HG03520 (cell line): ENCODE results near the gene MYO9A.
"Not testable (repeated sequence)": the region's sequence is repeated elsewhere in the genome, so short reads cannot be mapped to it uniquely, and the experiment has no call there.

ENCODE experiments used
- ATAC-seq: cut with Tn5 transposase; IDR thresholded peaks from one replicate; pipeline ENCODE4 v1.9.1; 2021; ENCODE audit warnings: mild to moderate bottlenecking, moderate library complexity; ENCODE audit not compliant: unreplicated experiment

Gene MYO9A

DNA sequence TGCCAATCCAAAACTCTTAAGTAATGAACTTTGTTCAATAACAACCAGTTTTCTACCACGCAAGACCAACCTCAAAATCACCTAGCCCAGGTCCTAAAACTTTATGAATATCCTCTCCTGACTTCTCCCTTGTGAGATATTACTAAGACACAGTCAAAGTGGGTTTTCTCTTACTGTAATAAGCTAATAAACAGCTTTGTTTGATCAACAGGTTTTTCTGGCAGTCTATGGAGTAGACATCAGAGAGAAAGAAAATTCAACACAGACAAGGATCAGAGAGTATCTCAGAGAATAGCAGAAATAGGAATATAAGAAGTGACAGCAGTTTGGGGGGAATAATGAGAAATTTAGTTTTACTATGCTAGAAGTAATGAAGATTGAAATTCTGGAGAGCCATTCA lies 228.0 kb downstream of the MYO9A start:
- no peak for ATAC-seq

DNA sequence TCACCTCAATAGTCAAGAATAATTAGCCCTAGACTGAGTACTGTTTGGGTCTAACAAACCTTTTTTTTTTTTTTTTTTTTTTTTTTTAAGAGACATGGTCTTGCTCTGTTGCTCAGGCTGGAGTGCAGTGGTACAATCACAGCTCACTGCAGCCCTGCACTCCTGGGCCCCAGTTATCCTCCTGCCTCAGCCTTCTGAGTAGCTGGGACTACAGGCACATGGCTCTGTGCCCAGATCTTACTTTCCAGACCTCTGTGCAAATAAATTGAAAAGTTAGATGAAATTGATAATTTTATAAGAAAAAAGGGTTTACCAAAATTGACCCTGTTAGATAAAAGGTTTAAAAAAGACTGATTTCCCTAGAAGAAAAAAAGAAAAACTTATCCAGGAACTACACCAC lies 228.6 kb downstream of the MYO9A start:
- ATAC-seq, result no peak

DNA sequence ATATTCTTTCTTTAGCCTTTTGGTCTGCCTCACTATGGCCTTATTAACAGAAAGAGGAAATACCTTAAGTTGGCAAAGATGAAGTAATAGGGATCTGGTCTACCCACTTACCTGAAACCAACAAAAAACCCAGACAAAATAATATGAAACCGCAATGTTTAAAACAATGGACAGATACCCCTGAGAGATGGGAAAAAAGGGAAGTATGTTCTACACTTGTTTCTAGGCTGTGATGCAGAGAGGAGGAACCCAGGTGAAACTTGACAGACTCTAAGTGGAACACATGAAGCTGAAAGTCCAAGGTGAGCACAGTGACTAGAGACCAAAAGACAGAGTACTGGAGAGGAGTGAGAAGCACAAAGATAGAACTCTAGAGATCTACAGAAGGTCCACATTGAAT lies 229.2 kb downstream of the MYO9A start:
- no peak for ATAC-seq

DNA sequence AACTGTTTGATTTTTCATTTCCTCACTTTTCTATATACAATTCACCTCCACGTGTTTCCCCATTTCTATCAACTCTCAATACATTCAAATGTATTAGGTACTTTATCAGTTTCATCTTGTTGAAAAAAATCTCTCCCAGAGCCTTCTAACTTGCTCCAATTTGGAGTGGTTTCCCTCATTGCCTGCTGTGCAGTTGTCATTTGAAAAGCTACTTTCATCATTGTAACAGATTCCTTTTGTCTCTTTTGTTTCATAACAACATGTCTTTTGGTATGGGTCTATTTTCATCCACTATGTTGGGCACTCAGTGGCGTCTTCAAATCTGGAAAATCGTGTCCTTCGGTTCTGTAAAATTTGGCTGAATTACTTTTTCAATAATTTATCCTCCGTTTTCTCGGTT lies 232.6 kb downstream of the MYO9A start:
- no peak for ATAC-seq

DNA sequence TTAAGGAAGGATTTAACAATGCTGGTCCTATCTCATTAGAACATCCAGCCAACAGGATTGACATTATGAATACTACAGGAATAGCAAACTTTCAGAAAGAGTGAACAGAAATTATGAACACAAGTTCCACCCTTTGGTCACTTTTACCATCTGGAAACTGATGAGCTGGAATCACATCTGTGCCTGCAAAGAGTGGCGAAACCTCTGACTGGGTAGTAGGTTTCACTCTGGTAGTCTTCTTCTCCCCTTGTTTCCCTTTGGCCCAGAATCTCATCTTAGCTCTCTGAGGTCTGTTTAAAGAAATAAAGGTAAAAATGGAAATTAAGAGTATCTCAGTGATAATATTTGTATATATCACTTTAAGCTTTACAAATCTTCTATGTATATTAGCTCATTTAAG lies 234.5 kb downstream of the MYO9A start:
- no peak for ATAC-seq

DNA sequence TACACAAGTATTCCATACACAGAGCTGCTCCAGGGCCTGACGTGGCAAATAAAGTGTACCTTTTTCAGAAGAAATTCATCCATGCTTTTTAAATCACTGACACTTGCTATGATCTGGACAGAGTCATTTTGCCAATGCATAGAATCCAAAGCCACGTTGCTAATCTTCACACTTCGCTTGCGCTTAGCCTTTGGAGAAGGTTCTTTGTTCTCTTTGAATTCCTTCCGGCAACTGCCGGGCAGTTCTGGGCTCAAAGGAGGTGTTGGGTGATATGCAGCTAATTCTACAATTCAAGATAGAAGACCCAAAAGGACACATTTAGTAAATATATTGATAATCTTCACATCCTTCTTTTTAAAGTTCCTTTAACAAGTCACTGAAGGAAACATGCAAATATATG lies 237.7 kb downstream of the MYO9A start:
- ATAC-seq, result no peak

DNA sequence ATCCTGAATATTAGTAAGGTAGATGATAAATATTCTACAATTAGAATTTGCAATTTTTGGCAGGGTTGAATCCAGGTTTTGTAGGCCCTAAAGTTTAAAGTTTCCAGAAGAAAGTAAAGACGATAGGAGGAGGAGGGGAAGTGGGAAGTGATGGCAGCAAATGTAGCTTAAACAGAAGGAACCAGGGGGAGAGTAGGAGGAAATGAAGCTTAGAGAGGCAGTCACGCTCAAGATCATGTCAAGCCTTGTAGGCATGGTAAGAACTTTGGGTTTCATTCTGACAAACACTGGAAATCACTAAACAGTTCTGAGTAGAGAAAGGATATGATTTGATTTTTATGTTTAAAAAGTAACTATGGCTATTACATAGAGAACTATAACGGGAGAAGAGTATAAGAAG lies 243.7 kb downstream of the MYO9A start:
- ATAC-seq, result no peak

DNA sequence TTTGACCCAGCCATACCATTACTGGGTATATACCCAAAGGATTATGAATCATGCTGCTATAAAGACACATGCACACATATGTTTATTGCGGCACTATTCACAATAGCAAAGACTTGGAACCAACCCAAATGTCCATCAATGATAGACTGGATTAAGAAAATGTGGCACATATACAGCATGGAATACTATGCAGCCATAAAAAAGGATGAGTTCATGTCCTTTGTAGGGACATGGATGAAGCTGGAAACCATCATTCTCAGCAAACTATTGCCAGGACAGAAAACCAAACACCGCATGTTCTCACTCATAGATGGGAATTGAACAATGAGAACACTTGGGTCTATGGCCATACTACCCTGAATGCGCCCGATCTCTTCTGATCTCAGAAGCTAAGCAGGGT lies 259.7 kb downstream of the MYO9A start:
- ATAC-seq, result not testable (repeated sequence)

DNA sequence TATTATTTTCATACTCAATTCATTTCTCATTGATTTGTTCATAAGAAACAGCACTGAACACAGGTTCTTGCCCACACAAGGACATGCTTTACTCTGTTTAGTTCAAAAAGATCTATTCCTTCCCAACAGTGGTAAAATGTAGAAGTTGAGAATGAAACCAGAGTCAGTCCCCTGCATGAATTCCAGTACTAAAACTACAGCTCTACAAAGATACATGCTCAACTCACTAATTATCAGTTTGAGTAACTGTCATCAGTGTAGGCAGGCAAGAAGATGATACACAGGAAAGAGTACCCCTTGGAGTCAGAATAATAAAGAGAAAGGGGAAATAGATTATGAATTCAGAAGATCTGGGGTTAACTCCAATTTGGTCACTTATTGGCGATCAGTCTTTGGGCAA lies 264.4 kb downstream of the MYO9A start:
- no peak for ATAC-seq

DNA sequence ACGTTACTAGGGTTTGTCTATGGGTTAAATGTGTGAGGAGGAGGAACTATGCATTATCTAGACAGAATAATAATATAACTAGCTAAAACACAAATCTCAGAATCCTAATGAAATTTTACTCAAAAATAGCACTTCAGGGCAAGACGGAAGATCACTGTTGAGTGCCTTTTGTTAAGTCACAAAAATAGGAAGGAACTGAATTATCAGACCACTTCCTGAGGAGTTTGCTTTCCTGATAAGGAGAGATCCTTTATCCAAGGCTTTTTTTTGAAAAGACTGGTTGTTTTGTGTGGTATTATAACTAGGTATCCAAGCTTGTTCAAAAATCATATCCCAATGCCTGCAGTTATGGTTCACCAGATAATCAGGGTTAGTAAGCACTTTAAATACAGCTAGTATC lies 273.0 kb downstream of the MYO9A start:
- ATAC-seq, result no peak

DNA sequence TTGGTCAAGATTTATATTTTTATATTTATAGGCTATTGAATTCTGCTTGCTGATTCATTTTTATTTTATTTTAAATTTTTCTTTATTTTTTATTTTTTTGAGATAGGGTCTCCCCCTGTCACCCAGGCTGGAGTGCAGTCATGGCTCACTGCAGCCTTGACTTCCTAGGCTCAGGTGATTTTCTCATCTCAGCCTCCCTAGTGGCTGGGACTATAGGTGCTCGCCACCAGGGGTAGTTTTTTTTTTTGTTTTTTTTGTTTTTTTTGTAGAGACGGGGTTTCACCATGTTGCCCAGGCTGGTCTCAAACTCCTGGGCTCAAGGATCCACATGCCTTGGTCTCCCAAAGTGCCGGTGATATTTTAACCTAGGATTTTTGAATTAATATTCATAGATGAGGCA lies 276.4 kb downstream of the MYO9A start:
- no peak for ATAC-seq

DNA sequence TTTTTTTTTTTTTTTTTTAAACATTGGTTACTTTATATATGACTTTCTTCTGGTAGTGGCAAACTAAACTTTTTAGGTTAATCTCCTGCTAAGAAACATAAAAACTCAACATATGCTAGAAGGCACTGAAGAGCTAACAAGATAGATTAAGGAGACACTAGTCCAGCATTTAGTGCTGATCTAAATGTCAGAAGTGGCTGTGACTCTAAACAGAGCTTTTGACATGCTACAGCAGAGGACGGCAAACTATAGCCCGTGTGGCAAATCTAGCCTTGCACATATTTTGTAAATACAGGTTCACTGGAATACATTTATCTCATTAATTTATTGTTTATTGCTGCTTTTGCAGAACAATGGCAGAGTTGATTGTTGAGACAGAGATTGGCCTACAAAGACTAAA lies 287.0 kb downstream of the MYO9A start:
- ATAC-seq, result no peak

DNA sequence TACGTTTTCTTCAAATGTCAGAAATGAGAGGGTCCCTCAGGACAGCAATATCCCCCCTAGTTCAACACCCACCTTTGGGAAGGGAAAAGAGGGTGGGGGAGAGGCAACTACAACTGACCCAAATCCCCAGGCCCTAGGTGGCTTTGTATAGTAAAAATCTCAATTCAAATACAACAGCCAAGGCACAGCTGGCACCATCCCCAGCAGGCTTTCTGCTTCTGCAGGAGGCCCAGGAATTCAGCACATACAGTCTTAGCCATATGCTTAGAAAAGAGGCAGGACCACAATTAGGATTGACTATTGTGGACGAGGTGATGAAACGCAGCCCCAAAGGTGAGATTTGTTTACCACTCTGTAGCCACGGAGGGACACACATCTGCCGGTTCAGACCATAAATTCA lies 291.8 kb downstream of the MYO9A start:
- no peak for ATAC-seq

DNA sequence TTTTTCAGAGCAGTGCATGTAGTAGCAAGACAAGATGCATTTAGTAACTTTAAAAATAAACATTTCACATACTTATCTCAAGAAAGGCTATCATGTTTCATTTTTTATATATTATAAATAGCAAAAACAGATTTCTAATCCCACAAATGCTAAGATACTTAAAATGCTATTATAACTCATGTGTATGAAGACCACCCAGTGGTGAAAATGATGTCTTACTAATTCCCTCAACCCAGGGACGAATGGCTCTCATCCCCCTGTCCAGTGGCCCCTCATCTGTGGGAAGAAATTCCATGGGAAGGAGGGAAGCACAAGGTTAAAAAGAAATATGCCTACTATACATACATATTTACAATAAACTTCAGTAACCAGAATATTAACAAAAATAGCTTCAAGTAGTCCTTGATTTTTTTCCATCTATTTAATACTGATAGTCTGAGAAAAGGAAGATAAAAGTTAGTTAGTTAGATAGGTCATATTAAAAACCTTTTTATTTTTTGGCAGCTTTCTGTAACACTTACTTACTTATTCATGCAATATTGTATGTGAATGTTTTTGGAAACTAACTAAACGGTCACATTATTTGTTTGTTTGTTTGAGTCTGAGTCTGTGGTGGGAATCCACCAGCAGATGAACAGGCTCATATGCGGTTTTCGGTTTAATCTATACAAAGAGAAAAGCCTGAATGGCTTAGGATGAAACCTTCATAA lies 292.8 kb downstream of the MYO9A start:
- ATAC-seq, result no peak

DNA sequence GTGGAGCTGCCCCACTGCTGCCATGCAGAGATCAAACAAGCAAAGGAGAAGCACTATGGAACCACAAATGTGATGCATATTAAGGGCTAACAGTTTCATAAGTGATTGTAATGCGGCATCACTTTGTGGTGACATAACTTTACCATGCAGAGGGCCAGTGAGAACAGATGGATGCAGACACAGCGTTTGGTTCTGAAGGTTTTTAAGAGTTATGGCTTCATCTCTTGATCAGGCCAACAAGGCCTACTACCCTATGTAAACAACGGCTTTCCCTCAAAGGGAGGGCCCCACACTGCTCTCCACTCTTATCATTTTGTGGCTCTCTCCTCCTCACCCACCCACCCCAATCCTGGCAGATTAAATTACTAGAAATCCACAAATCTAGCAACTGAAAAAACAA lies 294.1 kb downstream of the MYO9A start:
- no peak for ATAC-seq

DNA sequence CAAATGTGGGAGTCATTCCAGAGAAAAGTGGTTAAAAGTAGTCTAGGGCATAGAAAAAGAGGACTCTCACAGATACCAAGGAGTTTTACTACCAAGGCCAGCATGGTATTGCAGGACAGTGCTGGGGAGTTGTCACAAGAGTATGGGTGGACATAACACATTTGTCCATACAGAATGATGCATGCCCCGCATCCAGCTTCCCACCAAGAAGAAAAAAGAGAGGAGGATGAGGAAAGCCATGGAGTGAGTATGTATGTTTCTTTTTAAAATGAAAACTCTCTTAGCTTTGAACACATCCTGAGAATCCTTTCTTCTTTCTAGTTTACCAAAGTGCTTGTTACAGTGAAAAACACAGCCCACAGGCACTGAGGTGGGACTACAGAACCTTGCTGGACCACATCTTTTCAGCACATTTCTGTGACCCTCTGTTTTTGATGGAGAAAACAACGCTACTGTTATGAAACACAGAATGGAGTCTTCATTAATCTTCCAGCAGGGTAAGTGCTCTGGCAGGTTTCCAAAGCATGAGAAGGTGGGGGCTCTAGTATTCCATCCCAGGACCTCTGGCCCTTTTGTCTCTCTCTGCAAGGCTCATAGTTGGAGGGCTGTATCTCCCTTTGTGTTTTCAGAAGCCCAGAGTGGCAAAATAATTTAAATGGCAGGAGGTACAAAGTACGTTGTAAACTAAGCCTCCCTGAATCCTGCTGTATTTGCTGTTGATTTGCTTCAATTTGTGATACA lies 294.9 kb downstream of the MYO9A start:
- ATAC-seq, result no peak

DNA sequence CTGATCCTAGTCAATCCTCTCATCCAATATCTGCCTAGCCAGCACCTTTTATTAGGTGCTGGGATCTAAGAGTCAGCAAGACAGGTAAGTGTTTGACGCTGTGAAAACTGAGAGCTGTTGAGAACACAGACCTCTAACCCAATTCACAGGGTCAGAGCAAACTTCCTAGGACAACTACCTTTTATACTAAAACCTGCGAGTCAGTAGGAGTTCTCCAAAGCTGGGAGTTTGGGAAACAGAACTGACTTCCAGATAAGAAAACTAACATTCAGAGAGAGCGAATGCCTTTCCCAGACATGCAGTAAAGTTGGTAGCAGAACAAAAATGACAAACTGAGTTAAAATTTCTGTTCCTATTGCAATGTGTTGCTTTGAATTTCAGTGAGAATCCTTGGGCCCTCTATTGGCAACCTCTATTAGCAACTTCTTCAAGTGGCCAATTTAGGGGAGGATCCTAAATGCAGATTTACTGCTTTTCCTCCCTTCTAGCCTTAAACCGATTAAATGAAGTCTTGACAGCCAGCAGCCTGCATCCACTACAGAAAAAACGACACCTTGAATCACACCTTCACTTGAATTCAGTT lies 296.3 kb downstream of the MYO9A start:
- ATAC-seq, result no peak

DNA sequence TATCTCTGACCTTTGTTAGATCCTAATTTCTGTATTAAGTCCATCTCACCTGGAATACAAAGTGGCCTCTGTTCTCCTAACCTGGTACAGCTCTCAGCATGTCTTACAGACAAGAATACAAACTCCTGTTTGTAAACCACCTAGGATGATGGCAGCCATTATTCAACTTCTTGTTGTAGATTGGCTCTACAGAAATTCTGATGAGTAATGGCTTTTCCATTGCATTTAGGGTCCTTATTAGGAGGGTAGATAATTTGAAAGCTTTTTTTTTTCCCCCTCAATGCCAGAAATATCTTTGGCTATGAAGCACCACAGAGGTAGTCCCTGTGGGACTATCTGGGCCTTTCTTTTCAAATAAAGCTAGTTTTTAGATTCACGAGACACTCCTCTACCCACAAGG lies 297.8 kb downstream of the MYO9A start:
- no peak for ATAC-seq

DNA sequence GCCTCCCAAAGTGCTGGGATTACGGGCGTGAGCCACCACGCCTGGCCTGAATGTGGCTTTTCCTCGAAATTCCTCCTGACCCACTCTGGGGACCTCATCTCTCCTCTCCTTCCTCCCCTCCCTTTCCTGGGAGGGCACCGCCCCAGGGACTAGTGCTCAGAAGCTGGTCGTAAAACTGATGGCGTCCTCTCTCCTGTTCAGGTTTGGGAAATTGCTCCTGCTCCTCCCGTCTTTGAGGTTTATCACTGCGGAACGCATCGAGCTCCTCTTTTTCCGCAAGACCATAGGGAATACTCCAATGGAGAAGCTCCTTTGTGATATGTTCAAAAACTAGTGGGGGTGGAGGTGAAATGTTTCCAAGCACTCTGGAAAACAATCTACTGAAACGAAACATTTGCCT lies 300.6 kb downstream of the MYO9A start:
- no peak for ATAC-seq

DNA sequence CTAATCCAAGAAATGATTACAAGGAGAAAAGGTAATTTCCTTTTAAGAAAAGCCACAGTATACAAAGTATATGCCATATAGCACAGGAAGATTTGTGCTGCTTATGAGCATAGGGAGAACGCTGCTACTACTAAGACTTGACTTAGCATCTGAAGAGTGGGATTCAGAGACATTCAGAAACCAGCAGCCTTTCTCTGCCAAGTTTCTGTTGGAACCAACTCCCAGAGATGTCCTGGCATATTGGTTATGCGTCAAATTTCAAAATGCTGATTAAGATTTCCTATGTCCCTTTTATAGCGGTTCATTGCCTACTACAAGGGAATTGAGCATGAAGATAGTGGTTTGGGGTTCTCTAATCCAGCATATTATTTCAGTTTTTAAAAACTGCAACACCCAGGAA lies 302.6 kb downstream of the MYO9A start:
- ATAC-seq, result no peak

DNA sequence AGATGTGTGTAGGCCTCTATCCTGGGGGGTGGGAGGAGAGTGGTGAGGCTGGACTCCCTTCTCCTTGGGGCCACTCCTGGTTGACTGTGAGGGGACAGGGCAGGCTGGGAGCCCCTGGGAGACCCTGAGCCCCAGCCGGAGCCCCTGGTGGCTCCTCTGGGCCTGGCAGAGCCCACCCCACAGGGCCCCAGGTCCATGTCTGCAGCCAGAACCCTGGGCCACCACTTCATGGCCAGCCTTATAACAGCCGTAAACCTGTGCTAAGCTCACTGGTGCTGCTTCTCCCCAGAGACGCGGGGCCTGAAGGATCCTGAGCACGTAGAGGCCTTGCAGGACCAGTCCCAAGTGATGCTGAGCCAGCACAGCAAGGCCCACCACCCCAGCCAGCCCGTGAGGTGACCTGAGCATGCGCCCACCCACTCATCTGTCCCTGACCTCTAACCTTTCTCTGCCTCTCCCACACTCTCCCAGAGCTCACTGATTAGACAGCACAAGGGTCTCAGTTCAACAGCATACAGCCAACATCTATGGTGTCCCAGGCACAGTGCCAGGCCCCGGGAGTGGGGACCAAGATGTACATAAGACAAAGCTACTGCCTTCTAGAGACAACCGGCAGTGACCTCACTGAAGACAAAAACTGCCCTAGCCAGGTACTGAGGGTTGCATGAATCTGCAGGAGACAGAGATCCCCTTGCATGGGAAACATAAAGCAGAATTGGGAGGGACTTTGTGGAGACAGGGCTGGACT lies 304.1 kb downstream of the MYO9A start:
- no peak for ATAC-seq
